Trophoblast cell (in vitro differentiated cells and primary cell): ENCODE measurements around the gene ERP44.

ENCODE experiments used
- DNase-seq, 2 donors: peaks; one replicate each; pipeline ENCODE4 v3.0.0-alpha.2; 2016
- H2AFZ ChIP-seq: 2 replicates; pipeline ENCODE4 v1.6.1; 2013; ENCODE audit warnings: low read length, moderate library complexity, mild to moderate bottlenecking; ENCODE audit not compliant: insufficient read depth, poor library complexity
- H2AK5ac ChIP-seq: 2 replicates; pipeline ENCODE4 v1.6.1; 2013; ENCODE audit warnings: mild to moderate bottlenecking, low read length
- H2BK120ac ChIP-seq: 2 replicates; pipeline ENCODE4 v1.6.1; 2013; ENCODE audit warnings: low read length, mild to moderate bottlenecking, moderate library complexity; ENCODE audit not compliant: insufficient read depth, poor library complexity
- H2BK12ac ChIP-seq: 2 replicates; pipeline ENCODE4 v1.6.1; 2013; ENCODE audit warnings: mild to moderate bottlenecking, low read length, moderate library complexity
- H2BK5ac ChIP-seq: 2 replicates; pipeline ENCODE4 v1.6.1; 2013; ENCODE audit warnings: low read length, low read depth, moderate library complexity, mild to moderate bottlenecking; ENCODE audit not compliant: poor library complexity
- H3K14ac ChIP-seq: 2 replicates; pipeline ENCODE4 v1.6.1; 2013; ENCODE audit warnings: mild to moderate bottlenecking, low read length
- H3K18ac ChIP-seq: 2 replicates; pipeline ENCODE4 v1.6.1; 2013; ENCODE audit warnings: mild to moderate bottlenecking, low read length
- H3K23ac ChIP-seq: 2 replicates; pipeline ENCODE4 v1.6.1; 2013; ENCODE audit warnings: low read length
- H3K27ac ChIP-seq: 2 replicates; pipeline ENCODE4 v1.5.1; 2013; ENCODE audit warnings: low read depth, mild to moderate bottlenecking, inconsistent platforms, low read length, moderate library complexity
- H3K27me3 ChIP-seq: 2 replicates; pipeline ENCODE4 v1.6.1; 2013; ENCODE audit warnings: inconsistent platforms, mild to moderate bottlenecking, low read length, moderate library complexity; ENCODE audit not compliant: insufficient read depth
- H3K36me3 ChIP-seq, 2 experiments: 1 replicate in 1 of 2; 2 replicates in 1 of 2; pipeline ENCODE4 v1.6.1; 2013; ENCODE audit warnings: low read length in 2 of 2, mild to moderate bottlenecking in 2 of 2, moderate library complexity in 1 of 2; ENCODE audit not compliant: insufficient read depth in 2 of 2, control insufficient read depth in 1 of 2
- H3K4ac ChIP-seq: 2 replicates; pipeline ENCODE4 v1.6.1; 2013; ENCODE audit warnings: low read depth, mild to moderate bottlenecking, low read length, moderate library complexity
- H3K4me1 ChIP-seq, 2 experiments: 1 replicate in 1 of 2; 2 replicates in 1 of 2; pipeline ENCODE4 v1.6.1; 2013; ENCODE audit warnings: low read length in 2 of 2, mild to moderate bottlenecking in 2 of 2, moderate library complexity in 1 of 2; ENCODE audit not compliant: insufficient read depth in 2 of 2, control insufficient read depth in 1 of 2
- H3K4me2 ChIP-seq: 2 replicates; pipeline ENCODE4 v1.6.1; 2013; ENCODE audit warnings: inconsistent platforms, mild to moderate bottlenecking, low read length, moderate library complexity
- H3K4me3 ChIP-seq: 2 replicates; pipeline ENCODE4 v1.5.1; 2013; ENCODE audit warnings: mild to moderate bottlenecking, low read depth, low read length, inconsistent platforms
- H3K79me1 ChIP-seq: one replicate; pipeline ENCODE4 v1.6.1; 2013; ENCODE audit warnings: low read length
- H3K79me2 ChIP-seq: 2 replicates; pipeline ENCODE4 v1.6.1; 2013; ENCODE audit warnings: low read length, mild to moderate bottlenecking; ENCODE audit not compliant: control insufficient read depth, insufficient read depth, poor library complexity
- H3K9ac ChIP-seq: 2 replicates; pipeline ENCODE4 v1.6.1; 2013; ENCODE audit warnings: mild to moderate bottlenecking, low read length
- H3K9me3 ChIP-seq: 2 replicates; pipeline ENCODE4 v1.6.1; 2013; ENCODE audit warnings: low read depth, mild to moderate bottlenecking, control low read depth, inconsistent platforms, low read length; ENCODE audit not compliant: insufficient read depth
- H4K12ac ChIP-seq: 2 replicates; pipeline ENCODE4 v1.6.1; 2013; ENCODE audit warnings: low read depth, mild to moderate bottlenecking, low read length, moderate library complexity
- H4K8ac ChIP-seq: 2 replicates; pipeline ENCODE4 v1.6.1; 2013; ENCODE audit warnings: low read depth, mild to moderate bottlenecking, low read length, moderate library complexity
- H4K91ac ChIP-seq: one replicate; pipeline ENCODE4 v1.6.1; 2013; ENCODE audit warnings: low read depth, mild to moderate bottlenecking, low read length, moderate library complexity
- WGBS: extraction: QIAGEN DNeasy Blood & Tissue Kit; methylation state at CpG from one replicate; pipeline ENCODE4 v1.1.7; 2013; ENCODE audit warnings: missing lambda C conversion rate; ENCODE audit not compliant: insufficient read length, insufficient coverage; ENCODE audit errors: extremely low coverage; 5-methylcytosine and 5-hydroxymethylcytosine counted together

The ERP44 gene

DNA sequence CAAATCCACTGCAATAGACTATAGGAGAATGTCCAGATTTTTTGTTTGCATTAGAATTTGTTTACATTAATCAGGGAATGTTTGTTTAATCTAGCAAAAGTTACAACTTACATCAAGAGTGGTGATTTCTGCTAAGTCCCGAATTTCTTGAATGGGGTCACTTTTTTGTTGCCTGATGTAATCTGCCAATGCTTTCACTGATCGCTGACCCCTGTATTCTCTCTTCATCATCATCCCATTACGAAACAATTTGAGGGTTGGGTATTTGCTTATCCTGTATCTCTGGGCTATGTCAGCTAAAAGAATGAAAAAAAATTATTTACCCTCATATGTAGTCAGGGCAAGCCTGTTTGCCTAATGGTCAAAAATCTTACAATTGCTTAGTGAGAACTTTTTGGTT is 76.9 kb downstream of the ERP44 start:
- H2BK12ac ChIP-seq: no peak overlapping the region
- H3K79me2 ChIP-seq: no peaks in the 10 kb centered on the region
- H3K9me3 ChIP-seq: peaks cover 2% of the 10 kb centered on the region
- no peaks in the 10 kb centered on the region for H3K4me1 ChIP-seq
- no peak for DNase-seq
- H3K36me3 ChIP-seq: peaks cover 0 to 4% of the 10 kb centered on the region in 2 experiments
- no peak overlapping the region for H3K27ac ChIP-seq
- no peak overlapping the region for H2BK120ac ChIP-seq
- no peak overlapping the region for H4K8ac ChIP-seq
- H3K27me3 ChIP-seq: no peaks in the 10 kb centered on the region
- no peaks in the 10 kb centered on the region for H3K79me1 ChIP-seq
- H3K23ac ChIP-seq: no peak overlapping the region
- no peak overlapping the region for H3K9ac ChIP-seq
- no peak overlapping the region for H2AFZ ChIP-seq
- H3K4me3 ChIP-seq: no peak overlapping the region
- H3K4me2 ChIP-seq: no peak overlapping the region
- WGBS: no CpG with 5 or more reads among the region's 3 CpGs
- no peak overlapping the region for H4K91ac ChIP-seq
- H3K18ac ChIP-seq: no peak overlapping the region
- H3K14ac ChIP-seq: no peak overlapping the region
- H2AK5ac ChIP-seq: no peak overlapping the region
- H2BK5ac ChIP-seq: no peak overlapping the region
- H3K4ac ChIP-seq: no peak overlapping the region
- H4K12ac ChIP-seq: no peak overlapping the region

GRCh38 chr9:100020121-100020795 is 78.5 kb downstream of the ERP44 start:
- no peak overlapping the region for H3K27ac ChIP-seq
- no peak overlapping the region for H3K4me2 ChIP-seq
- no peak overlapping the region for H4K12ac ChIP-seq
- no peak overlapping the region for H3K14ac ChIP-seq
- H3K36me3 ChIP-seq: peaks cover 0 to 7% of the 10 kb centered on the region in 2 experiments
- H2AK5ac ChIP-seq: no peak overlapping the region
- H3K27me3 ChIP-seq: no peaks in the 10 kb centered on the region
- no peaks in the 10 kb centered on the region for H3K79me2 ChIP-seq
- no peak for DNase-seq
- H3K4ac ChIP-seq: no peak overlapping the region
- H4K91ac ChIP-seq: no peak overlapping the region
- H3K4me3 ChIP-seq: no peak overlapping the region
- no peak overlapping the region for H2BK5ac ChIP-seq
- H2BK12ac ChIP-seq: no peak overlapping the region
- H4K8ac ChIP-seq: no peak overlapping the region
- H3K9ac ChIP-seq: no peak overlapping the region
- peaks cover 2% of the 10 kb centered on the region for H3K9me3 ChIP-seq
- no peak overlapping the region for H3K18ac ChIP-seq
- WGBS: no CpG with 5 or more reads among the region's 5 CpGs
- no peak overlapping the region for H2AFZ ChIP-seq
- H3K4me1 ChIP-seq: no peaks in the 10 kb centered on the region
- no peak overlapping the region for H2BK120ac ChIP-seq
- H3K23ac ChIP-seq: no peak overlapping the region
- no peaks in the 10 kb centered on the region for H3K79me1 ChIP-seq

GRCh38 chr9:100019541-100019940 is 79.3 kb downstream of the ERP44 start:
- Histone ChIP-seq H3K4ac (no peak overlapping the region), H2BK12ac (no peak overlapping the region), H4K12ac (no peak overlapping the region), H4K8ac (no peak overlapping the region), H3K27me3 (no peaks in the 10 kb centered on the region), H3K79me1 (no peaks in the 10 kb centered on the region), H3K27ac (no peak overlapping the region), H3K23ac (no peak overlapping the region), H3K9ac (no peak overlapping the region), H3K14ac (no peak overlapping the region), H2BK5ac (no peak overlapping the region), H2AFZ (no peak overlapping the region), H2AK5ac (no peak overlapping the region), H2BK120ac (no peak overlapping the region), H4K91ac (no peak overlapping the region), H3K18ac (no peak overlapping the region), H3K9me3 (peaks cover 2% of the 10 kb centered on the region), H3K4me3 (no peak overlapping the region), H3K36me3 (peaks cover 0 to 7% of the 10 kb centered on the region in 2 experiments), H3K4me2 (no peak overlapping the region), H3K4me1 (no peaks in the 10 kb centered on the region), H3K79me2 (no peaks in the 10 kb centered on the region)
- WGBS: no CpG with 5 or more reads among the region's 1 CpG
- no peak for DNase-seq

- no peak overlapping the region for H2AK5ac ChIP-seq
- H3K4me3 ChIP-seq: no peak overlapping the region
- H4K12ac ChIP-seq: no peak overlapping the region
- no peak overlapping the region for H2BK12ac ChIP-seq
- H3K23ac ChIP-seq: no peak overlapping the region
- H3K18ac ChIP-seq: no peak overlapping the region
- H2BK120ac ChIP-seq: no peak overlapping the region
- no peaks in the 10 kb centered on the region for H3K79me1 ChIP-seq
- H3K27me3 ChIP-seq: no peaks in the 10 kb centered on the region
- H4K91ac ChIP-seq: no peak overlapping the region
- no peak for DNase-seq
- H3K14ac ChIP-seq: no peak overlapping the region
- no peak overlapping the region for H3K9ac ChIP-seq
- H2BK5ac ChIP-seq: no peak overlapping the region
- H3K36me3 ChIP-seq: peaks cover 0 to 3% of the 10 kb centered on the region in 2 experiments
- H3K4me1 ChIP-seq: no peaks in the 10 kb centered on the region
- no peak overlapping the region for H3K27ac ChIP-seq
- H3K9me3 ChIP-seq: no peaks in the 10 kb centered on the region
- H3K4ac ChIP-seq: no peak overlapping the region
- no peak overlapping the region for H4K8ac ChIP-seq
- H2AFZ ChIP-seq: no peak overlapping the region
- H3K4me2 ChIP-seq: no peak overlapping the region
- no peaks in the 10 kb centered on the region for H3K79me2 ChIP-seq
Measured at GRCh38 chr9:100014846-100015245, 84.0 kb downstream of the ERP44 start.
